Tongue (tissue), 2 donors: ENCODE results near the gene C17orf100. TPM values are rescaled to one million over a fixed set of nuclear protein-coding genes. Genes with fewer than 3 reads are reported as not detected.
A peak's percentile ranks its signal among the peaks of the same experiment; 100 is the strongest.
"Not testable (repeated sequence)": the region's sequence is repeated elsewhere in the genome, so short reads cannot be mapped to it uniquely, and the experiment has no call there.

Source experiments
- DNase-seq: peaks from one replicate; pipeline ENCODE4 v3.0.0-alpha.2; 2015
- total RNA-seq: library from RNA; depleted of rRNA; stranded (reverse); fragments of >200 nt; gene quantifications from one replicate; pipeline ENCODE4 v1.2.3, GENCODE V29; 2014

The C17orf100 gene
- total RNA-seq, 1 donor from 2014 or later: 0.72 TPM

DNA sequence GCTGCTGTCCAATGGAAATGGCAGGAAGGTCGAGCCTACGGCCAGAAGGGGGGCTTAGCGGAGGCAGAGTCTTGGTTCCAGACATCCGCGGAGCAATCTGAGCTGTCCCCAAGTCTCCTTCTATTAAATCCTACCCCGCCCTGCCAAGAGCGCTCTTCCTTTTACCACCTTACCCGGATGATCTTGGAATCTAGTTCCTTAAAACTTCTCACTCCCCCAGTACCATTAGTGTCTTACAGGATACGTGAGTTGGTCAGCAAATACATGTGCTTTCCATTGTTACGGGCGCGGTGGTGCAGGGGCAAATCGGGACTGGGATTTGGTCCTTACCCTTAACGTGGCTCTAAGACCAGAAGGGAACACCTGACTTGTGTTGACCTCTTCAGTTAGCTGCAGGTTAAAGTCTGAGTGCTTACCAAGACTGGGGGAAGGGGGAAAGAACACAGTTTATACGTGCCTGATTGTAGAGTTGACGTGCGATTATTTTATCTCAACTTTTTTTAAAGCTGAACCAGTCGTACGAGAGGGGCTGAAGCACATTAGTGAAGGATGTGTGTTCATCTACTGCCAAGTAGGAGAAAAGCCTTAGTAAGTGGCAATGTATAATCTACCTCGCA is 10.2 kb upstream of the C17orf100 start:
- no peak for DNase-seq

- no peak for DNase-seq
These were observed 9.0 kb upstream of the C17orf100 start for GRCh38 chr17:6642592-6642991.

DNA sequence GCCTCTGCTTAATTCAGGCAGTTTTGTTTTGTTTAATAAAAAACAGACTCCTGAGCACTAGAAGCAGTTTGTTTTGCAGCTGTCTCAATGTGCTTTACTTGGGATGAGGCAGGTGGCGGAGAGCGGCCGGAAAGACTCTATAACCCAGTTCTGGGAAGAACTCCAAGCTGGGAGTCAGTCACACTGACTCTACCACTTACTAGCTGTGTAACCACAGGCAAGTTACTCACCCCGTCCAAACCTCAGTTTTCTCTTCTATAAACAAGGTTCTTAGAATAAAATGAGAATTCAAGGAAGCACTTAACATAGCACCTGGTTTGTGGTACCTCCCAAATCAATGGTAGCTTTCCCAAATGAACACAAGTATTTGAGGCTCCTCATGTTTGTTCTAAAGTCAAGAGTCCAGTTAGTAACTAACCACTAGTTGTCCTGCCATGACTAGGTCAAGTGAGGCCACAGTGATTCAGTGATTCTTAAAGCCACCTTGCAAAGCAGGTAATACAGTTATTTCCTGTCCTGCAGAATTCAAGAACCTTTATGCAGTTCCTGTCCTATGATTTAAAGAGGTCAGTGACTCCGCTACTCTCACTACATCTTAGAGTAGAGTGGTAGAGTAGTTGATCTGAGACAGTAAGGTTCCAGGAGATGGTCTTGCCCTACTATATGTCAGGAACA is 8.0 kb upstream of the C17orf100 start:
- DNase-seq: peak; percentile 32

GRCh38 chr17:6648181-6648580 is 3.4 kb upstream of the C17orf100 start:
- DNase-seq: no peak

DNA sequence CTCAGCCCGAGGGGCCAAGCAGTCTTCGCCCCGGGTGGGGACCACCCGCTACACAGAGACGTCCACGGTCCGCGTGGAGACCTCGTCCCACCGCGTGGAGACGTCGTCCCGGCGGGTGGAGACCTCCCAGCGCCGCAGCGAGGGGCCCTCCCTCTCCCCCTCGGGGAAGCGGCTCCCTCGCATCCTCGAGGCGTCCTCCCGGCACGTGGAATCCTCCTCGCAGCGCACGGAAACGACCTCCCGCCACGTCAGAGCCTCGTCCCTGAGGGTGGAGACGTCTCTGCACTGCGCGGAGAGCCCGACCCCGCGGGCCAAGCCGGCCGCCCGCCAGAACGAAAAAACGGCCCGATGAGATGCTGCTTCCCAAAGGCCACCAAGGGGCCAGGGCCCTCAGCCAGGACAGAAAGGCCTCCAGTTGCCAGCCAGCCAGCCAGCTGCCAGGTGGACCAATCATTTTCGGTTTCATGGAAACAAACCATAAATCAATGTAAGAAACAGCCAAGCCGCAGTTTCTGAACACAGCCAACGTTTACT is 424 bp downstream of the C17orf100 start:
- DNase-seq: peak; percentile 61

DNA sequence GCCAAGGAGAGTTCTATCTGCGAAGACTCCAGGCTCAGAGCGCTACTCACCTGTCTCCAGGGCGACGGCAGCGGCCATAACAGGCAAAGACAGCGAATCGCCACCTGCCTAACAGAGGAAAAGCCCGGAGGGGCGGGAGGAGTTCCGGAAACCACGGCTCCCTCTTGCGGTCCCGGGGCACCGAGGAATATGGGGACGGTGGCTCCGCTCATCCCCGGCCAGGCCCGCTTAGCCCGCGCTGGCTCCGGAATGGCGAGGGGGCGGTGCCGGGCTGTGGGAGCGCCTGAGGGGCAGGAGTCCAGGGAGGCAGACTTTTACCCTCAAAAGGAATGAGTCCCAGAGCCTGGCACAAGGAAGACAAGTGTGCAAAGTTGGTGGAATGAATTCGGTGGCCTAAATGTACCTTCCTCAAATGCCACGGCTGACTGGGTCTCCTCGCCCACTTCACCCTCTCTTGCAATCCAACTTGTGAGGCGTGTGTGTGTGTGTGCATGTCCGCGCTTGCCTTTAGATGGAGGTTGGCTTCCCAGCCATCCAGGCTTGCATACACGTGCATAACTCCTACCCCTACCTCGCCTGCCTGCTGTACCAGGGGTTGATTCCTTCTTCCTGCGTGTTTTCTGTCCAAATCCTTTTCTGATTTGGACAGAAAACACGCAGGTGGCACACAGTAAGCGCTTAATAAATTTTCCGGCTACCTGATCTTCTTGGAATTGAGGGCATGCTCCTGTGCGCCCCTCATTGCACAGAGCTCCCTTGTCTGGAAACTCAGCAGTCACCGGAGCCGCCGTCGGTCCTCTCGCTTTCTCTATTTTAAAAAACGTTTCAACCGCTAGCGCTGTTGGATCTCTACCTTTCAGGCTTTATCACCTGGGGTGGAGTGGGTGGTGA is 3.5 kb downstream of the C17orf100 start:
- DNase-seq: peak; percentile 59

- not testable (repeated sequence) for DNase-seq
These were observed 4.3 kb downstream of the C17orf100 start for GRCh38 chr17:6655732-6656361.

DNA sequence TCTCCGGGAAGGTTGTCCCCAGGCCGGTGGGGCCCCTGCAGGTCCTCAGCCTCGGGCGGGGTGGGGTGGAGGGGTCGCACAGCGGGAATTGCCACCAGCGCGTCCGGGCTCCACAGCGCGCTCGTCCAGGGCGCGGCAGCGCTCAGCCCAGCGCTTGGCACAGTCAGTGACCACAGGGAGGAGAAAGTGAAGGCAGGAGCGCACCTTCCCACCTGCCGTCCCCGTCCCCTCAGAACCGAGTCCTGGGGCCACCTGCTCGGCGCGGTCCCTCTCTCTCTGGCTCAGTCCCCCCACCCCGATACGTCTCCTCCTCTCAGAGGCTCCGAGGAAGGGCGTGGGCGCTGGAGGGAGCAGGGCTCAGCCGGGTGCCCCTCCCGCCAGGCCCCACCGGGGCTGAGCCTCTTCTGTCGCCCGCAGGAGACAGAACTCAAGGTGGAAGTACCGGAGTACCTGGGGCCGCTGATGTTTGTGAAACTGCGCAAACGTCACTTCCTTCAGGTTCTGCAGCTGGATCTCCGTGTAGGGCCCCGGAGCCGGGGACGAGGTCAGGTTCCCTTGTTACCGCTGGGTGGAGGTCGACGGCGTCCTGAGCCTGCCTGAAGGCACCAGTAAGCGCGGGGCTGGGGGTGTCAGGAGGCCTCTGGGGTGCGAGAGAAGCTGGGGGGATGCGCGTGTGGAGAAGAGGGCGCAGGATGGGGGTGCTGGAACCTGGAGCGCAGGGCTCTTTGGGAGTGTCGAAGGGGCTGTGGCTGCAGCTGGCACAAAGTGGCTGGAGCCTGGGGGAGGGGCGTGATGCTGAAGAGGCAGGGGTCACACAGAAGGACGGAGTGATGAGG is 5.5 kb downstream of the C17orf100 start:
- not testable (repeated sequence) for DNase-seq

GRCh38 chr17:6657633-6658287 is 6.2 kb downstream of the C17orf100 start:
- no peak for DNase-seq

GRCh38 chr17:6658411-6658810 is 6.8 kb downstream of the C17orf100 start:
- DNase-seq: not testable (repeated sequence)

- no peak for DNase-seq
These were observed 8.5 kb downstream of the C17orf100 start for GRCh38 chr17:6660101-6660500.

GRCh38 chr17:6660805-6661463 is 9.4 kb downstream of the C17orf100 start:
- DNase-seq: no peak

DNA sequence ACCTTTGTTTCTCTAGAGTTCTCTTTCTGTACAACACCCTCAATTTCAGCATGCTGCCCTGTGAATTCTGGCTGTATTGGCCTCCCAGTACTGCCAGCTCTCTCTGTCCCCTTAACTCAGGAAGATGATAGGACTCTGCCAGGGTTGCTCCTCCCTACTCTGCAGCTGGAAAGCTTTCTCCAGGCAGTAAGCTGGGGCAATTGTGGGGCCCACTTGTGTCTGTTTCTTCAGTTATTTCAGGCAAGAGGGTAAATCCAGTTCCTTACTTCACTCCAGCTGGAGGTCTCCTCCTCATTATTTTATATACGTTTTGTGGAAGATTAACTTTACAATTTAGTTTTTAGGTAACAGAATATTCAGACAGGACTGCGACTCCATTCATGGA is 9.9 kb downstream of the C17orf100 start:
- no peak for DNase-seq

DNA sequence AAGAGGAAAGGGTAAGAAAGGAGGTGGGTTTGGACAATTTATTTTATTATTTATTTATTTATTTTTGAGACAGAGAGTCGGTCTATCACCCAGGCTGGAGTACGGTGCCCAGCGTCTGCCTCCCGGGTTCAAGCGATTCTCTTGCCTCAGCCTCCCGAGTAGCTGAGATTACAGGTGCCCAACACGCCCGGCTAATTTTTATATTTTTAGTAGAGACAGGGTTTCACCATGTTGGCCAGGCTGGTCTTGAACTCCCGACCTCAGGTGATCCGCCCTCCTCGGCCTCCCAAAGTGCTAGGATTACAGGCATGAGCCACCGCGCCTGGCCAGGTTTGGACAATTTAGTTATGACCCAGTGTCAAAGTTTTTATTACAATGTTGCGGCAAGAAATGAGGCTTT is 11.6 kb downstream of the C17orf100 start:
- DNase-seq: not testable (repeated sequence)

GRCh38 chr17:6666077-6666521 is 14.5 kb downstream of the C17orf100 start:
- DNase-seq: peak; percentile 91

GRCh38 chr17:6666557-6666956 is 15.0 kb downstream of the C17orf100 start:
- no peak for DNase-seq

DNA sequence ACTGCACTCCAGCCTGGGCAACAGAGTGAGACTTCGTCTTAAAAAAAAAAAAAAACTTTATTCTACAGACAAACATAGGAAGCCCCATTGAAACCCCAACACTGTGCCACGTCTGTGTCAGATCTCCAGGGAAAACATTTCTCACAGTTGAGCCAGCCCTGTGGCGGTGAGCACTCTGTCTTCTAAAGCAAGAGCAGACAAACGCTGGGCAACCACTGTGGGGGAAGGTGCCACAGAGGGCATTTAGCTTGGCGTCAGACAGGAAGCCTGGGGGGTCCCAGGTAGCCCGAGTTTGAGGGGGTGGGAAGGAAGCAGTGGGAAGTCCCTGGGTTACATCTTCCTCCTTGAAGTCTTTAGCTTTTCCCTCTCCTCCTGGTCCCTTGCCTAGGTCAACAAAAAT is 16.0 kb downstream of the C17orf100 start:
- DNase-seq: no peak

- no peak for DNase-seq
These were observed 16.7 kb downstream of the C17orf100 start for GRCh38 chr17:6668219-6668618.

GRCh38 chr17:6668727-6669425 is 17.3 kb downstream of the C17orf100 start:
- no peak for DNase-seq
